B cell (primary cell): Measurements from ENCODE around the gene ANKFY1. TPM values are rescaled to one million over a fixed set of nuclear protein-coding genes. Genes with fewer than 3 reads are reported as not detected.
A peak's percentile ranks its signal among the peaks of the same experiment; 100 is the strongest.

Source experiments
- ATAC-seq: fragments of 200-7000 bp; cut with Tn5 transposase; one replicate; pipeline ENCODE4 v1.10.0; 2021; ENCODE audit warnings: low read depth, mild to moderate bottlenecking, moderate number of reproducible peaks, moderate library complexity
- CTCF ChIA-PET: fragments of 350-600 bp; sonication (Branson Sonifier 250); formaldehyde crosslinking; loops from one replicate; lab custom pipeline; 2021; ENCODE audit warnings: antibody characterized with exemption, inconsistent platforms; lab: Charles Lee
- POLR2A ChIA-PET: fragments of 350-600 bp; sonication (Branson Sonifier 250); formaldehyde crosslinking; loops from one replicate; lab custom pipeline; 2021; ENCODE audit warnings: antibody characterized with exemption; lab: Charles Lee
- DNase-seq: peaks from one replicate; pipeline ENCODE4 v3.0.0; 2013
- H2AFZ ChIP-seq: 2 replicates; pipeline ENCODE4 v1.6.1; 2012; ENCODE audit warnings: mild to moderate bottlenecking, low read depth, low read length; ENCODE audit not compliant: insufficient read depth, poor library complexity, severe bottlenecking
- H3K27ac ChIP-seq, 2 donors: 1 replicate in 1 of 2; 2 replicates in 1 of 2; pipeline ENCODE4 v1.5.1; 2012 to 2013; ENCODE audit warnings: low read length in 2 of 2, mild to moderate bottlenecking in 2 of 2, moderate library complexity in 1 of 2
- H3K27me3 ChIP-seq, 4 experiments: fragments of 200-600 bp in 1 of 4; sonication (generic) in 1 of 4; replicated peaks in 1 of 4; 1 replicate in 2 of 4; 2 replicates in 2 of 4; pipeline versions ENCODE4 v1.6.1 to v1.7.0; 2013 to 2016; ENCODE audit warnings: low read length in 3 of 4, mild to moderate bottlenecking in 2 of 4, mixed read lengths in 1 of 4, moderate library complexity in 1 of 4; ENCODE audit not compliant: insufficient read depth in 4 of 4, control insufficient read depth in 3 of 4; ENCODE audit errors: control extremely low read depth in 1 of 4
- H3K36me3 ChIP-seq, 2 experiments: replicated peaks in 1 of 2; 1 replicate in 1 of 2; 2 replicates in 1 of 2; pipeline versions ENCODE4 v1.6.1 to v1.7.1; 2013; ENCODE audit warnings: low read length in 1 of 2; ENCODE audit not compliant: insufficient read depth in 2 of 2, control insufficient read depth in 1 of 2; ENCODE audit errors: control extremely low read depth in 1 of 2, extremely low read depth in 1 of 2
- H3K4me1 ChIP-seq, 2 donors: fragments of 200-600 bp in 1 of 2; sonication (generic) in 1 of 2; 1 replicate in 1 of 2; 2 replicates in 1 of 2; pipeline versions ENCODE4 v1.5.1 to v1.6.1; 2013 to 2017; ENCODE audit warnings: low read length in 2 of 2; ENCODE audit not compliant: control insufficient read depth in 2 of 2, insufficient read depth in 2 of 2
- H3K4me2 ChIP-seq: replicated peaks from 2 replicates; pipeline ENCODE3; 2012; ENCODE audit warnings: mild to moderate bottlenecking, low read depth, low read length; ENCODE audit not compliant: poor library complexity, severe bottlenecking
- H3K4me3 ChIP-seq, 5 experiments: fragments of 200-600 bp in 1 of 5; sonication (generic) in 1 of 5; 1 replicate in 3 of 5; 2 replicates in 2 of 5; pipeline versions ENCODE4 v1.5.1 to v1.7.0; 2011 to 2016; ENCODE audit warnings: low read length in 4 of 5, mild to moderate bottlenecking in 4 of 5, low read depth in 2 of 5, control low read depth in 1 of 5, moderate library complexity in 1 of 5; ENCODE audit not compliant: insufficient read depth in 1 of 5; ENCODE audit errors: control extremely low read depth in 1 of 5, extremely low read depth in 1 of 5
- H3K79me2 ChIP-seq: fragments of 200-600 bp; sonication (generic); one replicate; pipeline ENCODE4 v1.6.0; 2016; ENCODE audit warnings: low read length; ENCODE audit not compliant: control insufficient read depth, insufficient read depth
- H3K9ac ChIP-seq: fragments of 200-600 bp; sonication (generic); 2 replicates; pipeline ENCODE4 v1.6.1; 2017; ENCODE audit warnings: mild to moderate bottlenecking, low read length, moderate library complexity
- H3K9me3 ChIP-seq, 3 donors: one replicate each; pipeline versions ENCODE4 v1.6.1 to v1.7.1; 2013; ENCODE audit warnings: low read length in 2 of 3; ENCODE audit not compliant: control insufficient read depth in 2 of 3, insufficient read depth in 1 of 3; ENCODE audit errors: control extremely low read depth in 1 of 3
- H4K20me1 ChIP-seq: 2 replicates; pipeline ENCODE4 v1.6.0; 2012; ENCODE audit warnings: mild to moderate bottlenecking, low read length; ENCODE audit not compliant: insufficient read depth, control insufficient read depth, poor library complexity, severe bottlenecking
- H3K27ac Mint-ChIP-seq: one replicate; pipeline ENCODE4 v1.8.0; 2021; ENCODE audit warnings: mixed read lengths
- H3K27me3 Mint-ChIP-seq: one replicate; pipeline ENCODE4 v1.8.0; 2021; ENCODE audit warnings: mixed read lengths
- H3K4me1 Mint-ChIP-seq: one replicate; pipeline ENCODE4 v1.8.0; 2021; ENCODE audit warnings: mixed read lengths
- H3K4me3 Mint-ChIP-seq: one replicate; pipeline ENCODE4 v1.8.0; 2021; ENCODE audit warnings: mixed read lengths
- H3K9me3 Mint-ChIP-seq: one replicate; pipeline ENCODE4 v1.8.0; 2022; ENCODE audit warnings: mixed read lengths; ENCODE audit not compliant: insufficient read depth
- CTCF ChIP-seq: fragments of 200-600 bp; IDR thresholded peaks from one replicate; pipeline ENCODE4 v1.8.0; 2022; ENCODE audit warnings: antibody characterized with exemption, mild to moderate bottlenecking
- EZH2 ChIP-seq: IDR thresholded peaks from 2 replicates; pipeline ENCODE4 v1.6.1; 2012; ENCODE audit warnings: borderline replicate concordance, low read depth, mild to moderate bottlenecking, moderate library complexity, low read length; ENCODE audit not compliant: insufficient read depth, poor library complexity, severe bottlenecking
- WGBS: methylation state at CpG from one replicate; pipeline ENCODE4 v1.1.5; 2013; ENCODE audit warnings: missing lambda C conversion rate; ENCODE audit not compliant: insufficient coverage; 5-methylcytosine and 5-hydroxymethylcytosine counted together
- intact Hi-C: fragments of 100-400 bp; cut with micrococcal nuclease; formaldehyde crosslinking; loops from one replicate; pipeline ENCODE4 v1.10.0; 2022
- polyA plus RNA-seq: library from polyadenylated mRNA; depleted of rRNA; stranded (reverse); fragments of >200 nt; gene quantifications from 2 replicates; pipeline ENCODE4 v1.2.3, GENCODE V29; 2012
- total RNA-seq, 2 donors: library from RNA; stranded (reverse); fragments of 120-200 nt in 1 of 2; gene quantifications; 1 replicate in 1 of 2; 2 replicates in 1 of 2; pipeline versions ENCODE4 v1.2.3 to v1.2.4, GENCODE V29; 2013 to 2022

ANKFY1 gene
- total and polyA plus RNA-seq, 2 donors (not counting 1 experiment from before 2014, with no cell fraction given), result 23.1 to 63.9 TPM

- WGBS, result 100% methylated on average over 1 of the region's 8 CpGs
Measured at GRCh38 chr17:4229627-4230541, 33.9 kb downstream of the ANKFY1 start.

More at GRCh38 chr17:4229627-4230541, 33.9 kb downstream of the ANKFY1 start:
- H3K27me3 ChIP-seq, result no peaks in the 10 kb centered on the region
- Mint-ChIP-seq H3K4me3 (no peak overlapping the region), H3K27me3 (no peaks in the 10 kb centered on the region), H3K27ac (peak overlapping the region; percentile 20), H3K9me3 (no peaks in the 10 kb centered on the region), H3K4me1 (no peaks in the 10 kb centered on the region)
- ATAC-seq (no peak), DNase-seq (no peak)
- TF ChIP-seq EZH2, result no peak
- TF ChIP-seq CTCF, result no peak
- ChIA-PET POLR2A (no interaction called here), CTCF (interaction anchor here (0.6 to 1.5 kb wide), 5 partner anchors 10 to 118 kb away, joined by 3 to 5 read pairs (median 3); no protein-coding TSS in a partner anchor)
- intact Hi-C loops, result no loop called here
- no peak overlapping the region for H3K4me2 ChIP-seq
- H3K9me3 ChIP-seq, result no peaks in the 10 kb centered on the region
- H3K36me3 ChIP-seq, result peaks cover 4 to 33% of the 10 kb centered on the region in 2 experiments
- H3K4me1 ChIP-seq, result no peaks in the 10 kb centered on the region
- no peak overlapping the region for H3K9ac ChIP-seq
- no peaks in the 10 kb centered on the region for H4K20me1 ChIP-seq
- H3K27ac ChIP-seq, result no peak overlapping the region
- H3K4me3 ChIP-seq, result no peak overlapping the region
- H3K79me2 ChIP-seq, result no peaks in the 10 kb centered on the region
- H2AFZ ChIP-seq, result no peak overlapping the region
